Panc1 (cell line): Measurements from ENCODE around the gene ITIH5.

ENCODE experiments used
- POLR2AphosphoS5 ChIP-seq: IDR thresholded peaks from 2 replicates; pipeline ENCODE4 v1.6.1; 2012; ENCODE audit warnings: mild to moderate bottlenecking, low read depth, low read length, moderate library complexity
- SIN3A ChIP-seq: IDR thresholded peaks from 2 replicates; pipeline ENCODE4 v1.6.1; 2012; ENCODE audit warnings: low read depth, mild to moderate bottlenecking, low read length, moderate library complexity, borderline replicate concordance; ENCODE audit not compliant: insufficient read depth
- TF ChIP-seq, protein P1 (sequence below): fragments of 450-650 bp; IDR thresholded peaks from 2 replicates; pipeline ENCODE4 v1.5.1; 2017; ENCODE audit warnings: mild to moderate bottlenecking

DNA sequence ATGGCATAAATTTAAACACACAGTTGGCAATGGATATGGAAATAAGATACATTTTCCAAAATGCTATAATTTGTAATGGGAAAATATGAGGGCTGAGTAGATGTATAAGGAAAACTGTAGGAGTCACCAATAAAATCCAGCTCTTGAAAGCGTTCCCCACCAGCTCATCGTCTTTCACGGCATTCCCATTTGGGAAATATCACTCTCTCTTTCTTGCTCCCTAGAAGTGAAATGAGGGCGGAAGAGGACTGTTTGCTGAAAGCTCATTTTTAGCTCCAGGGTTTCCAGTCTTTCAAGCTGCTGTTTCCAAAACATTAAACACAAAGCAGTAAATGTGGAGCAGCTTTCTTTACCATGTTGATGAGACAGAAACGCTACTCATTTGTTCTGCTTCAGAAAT, 151.3 kb downstream of the ITIH5 start:
- TF ChIP-seq, protein P1, sequence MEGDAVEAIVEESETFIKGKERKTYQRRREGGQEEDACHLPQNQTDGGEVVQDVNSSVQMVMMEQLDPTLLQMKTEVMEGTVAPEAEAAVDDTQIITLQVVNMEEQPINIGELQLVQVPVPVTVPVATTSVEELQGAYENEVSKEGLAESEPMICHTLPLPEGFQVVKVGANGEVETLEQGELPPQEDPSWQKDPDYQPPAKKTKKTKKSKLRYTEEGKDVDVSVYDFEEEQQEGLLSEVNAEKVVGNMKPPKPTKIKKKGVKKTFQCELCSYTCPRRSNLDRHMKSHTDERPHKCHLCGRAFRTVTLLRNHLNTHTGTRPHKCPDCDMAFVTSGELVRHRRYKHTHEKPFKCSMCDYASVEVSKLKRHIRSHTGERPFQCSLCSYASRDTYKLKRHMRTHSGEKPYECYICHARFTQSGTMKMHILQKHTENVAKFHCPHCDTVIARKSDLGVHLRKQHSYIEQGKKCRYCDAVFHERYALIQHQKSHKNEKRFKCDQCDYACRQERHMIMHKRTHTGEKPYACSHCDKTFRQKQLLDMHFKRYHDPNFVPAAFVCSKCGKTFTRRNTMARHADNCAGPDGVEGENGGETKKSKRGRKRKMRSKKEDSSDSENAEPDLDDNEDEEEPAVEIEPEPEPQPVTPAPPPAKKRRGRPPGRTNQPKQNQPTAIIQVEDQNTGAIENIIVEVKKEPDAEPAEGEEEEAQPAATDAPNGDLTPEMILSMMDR: no peak
- no peak for TF ChIP-seq SIN3A
- TF ChIP-seq POLR2AphosphoS5: no peak
